Neural progenitor cell (in vitro differentiated cells): ENCODE data around the gene LINC00632.

Experiments used
- CTCF ChIP-seq: fragments of 200-600 bp; sonication (generic); IDR thresholded peaks from 2 replicates; pipeline ENCODE4 v1.5.1; 2017; ENCODE audit warnings: antibody characterized with exemption, mild to moderate bottlenecking
- EZH2 ChIP-seq: fragments of 200-600 bp; sonication (generic); IDR thresholded peaks from 2 replicates; pipeline ENCODE4 v1.6.1; 2017; ENCODE audit warnings: antibody characterized with exemption, mild to moderate bottlenecking, moderate library complexity
- EZH2phosphoT487 ChIP-seq: fragments of 200-600 bp; sonication (generic); IDR thresholded peaks from 2 replicates; pipeline ENCODE4 v1.6.1; 2017; ENCODE audit warnings: antibody characterized with exemption

GRCh38 chrX:140710710-140711109 lies 1.2 kb downstream of the LINC00632 start:
- TF ChIP-seq EZH2phosphoT487 (no peak), EZH2 (no peak), CTCF (no peak)
